AG09309 (cell line): ENCODE results near the gene FOXD3.

ENCODE experiments used
- DNase-seq: peaks from one replicate; pipeline ENCODE4 v3.0.0-alpha.2; 2010; ENCODE audit warnings: low read depth
- H3K4me3 ChIP-seq: 2 replicates; pipeline ENCODE4 v1.5.1; 2011; ENCODE audit warnings: mild to moderate bottlenecking, low read depth, low read length, moderate library complexity; ENCODE audit not compliant: control insufficient read depth
- TF ChIP-seq, protein P1 (sequence below): IDR thresholded peaks from 2 replicates; pipeline ENCODE4 v1.5.1; 2011; ENCODE audit warnings: mild to moderate bottlenecking, low read depth, low read length, inconsistent platforms; ENCODE audit not compliant: insufficient read depth, control insufficient read depth; ENCODE audit errors: missing control alignments

Gene FOXD3

DNA sequence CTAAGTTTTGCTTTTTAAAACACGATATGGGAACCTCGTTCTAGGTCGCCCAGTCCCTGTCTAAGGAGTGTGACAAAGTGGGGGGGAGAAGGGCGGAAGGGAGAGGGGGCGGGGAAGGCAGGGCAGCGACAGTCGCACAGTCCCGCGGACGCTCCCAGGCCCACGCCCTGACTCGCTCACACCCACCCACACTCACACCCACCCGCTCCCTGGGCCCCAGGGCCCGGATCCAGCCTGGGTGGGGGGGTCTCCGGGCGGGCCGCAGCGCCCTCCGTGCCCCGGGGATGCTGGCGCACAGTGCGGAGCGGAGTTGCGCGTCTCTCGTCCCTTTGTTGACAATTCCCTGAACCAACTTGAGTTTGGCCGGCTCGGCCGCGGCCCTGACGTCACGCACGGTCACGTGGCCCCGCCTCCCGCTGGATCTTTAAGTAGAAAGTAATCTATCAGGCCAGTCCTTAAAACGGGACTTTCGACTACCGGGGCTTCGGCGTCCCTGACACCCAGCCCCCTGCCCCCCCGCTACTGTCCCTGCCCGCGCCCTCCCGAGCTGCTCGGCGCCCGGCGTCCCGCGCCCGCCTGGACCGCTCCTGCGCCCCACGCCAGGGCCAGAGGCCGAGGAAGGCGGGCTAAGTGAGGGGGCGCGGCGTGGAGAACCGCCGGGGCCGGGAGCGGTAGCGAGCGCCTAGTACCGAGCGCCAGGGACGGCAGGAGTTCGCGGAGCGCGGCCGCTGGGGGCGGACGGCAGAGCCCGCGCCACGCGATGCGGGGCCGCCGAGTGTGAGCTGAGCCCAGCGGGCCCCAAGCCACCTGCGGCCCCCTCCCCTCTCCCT lies at the start of gene FOXD3:
TSS of gene FOXD3 (plus strand) at position 454 of the 830 bp plus-strand sequence. CDS start 492 bp downstream, outside the sequence.
- peak within 1 kb of the TSS; percentile 36 for H3K4me3 ChIP-seq
- TF ChIP-seq, protein P1, sequence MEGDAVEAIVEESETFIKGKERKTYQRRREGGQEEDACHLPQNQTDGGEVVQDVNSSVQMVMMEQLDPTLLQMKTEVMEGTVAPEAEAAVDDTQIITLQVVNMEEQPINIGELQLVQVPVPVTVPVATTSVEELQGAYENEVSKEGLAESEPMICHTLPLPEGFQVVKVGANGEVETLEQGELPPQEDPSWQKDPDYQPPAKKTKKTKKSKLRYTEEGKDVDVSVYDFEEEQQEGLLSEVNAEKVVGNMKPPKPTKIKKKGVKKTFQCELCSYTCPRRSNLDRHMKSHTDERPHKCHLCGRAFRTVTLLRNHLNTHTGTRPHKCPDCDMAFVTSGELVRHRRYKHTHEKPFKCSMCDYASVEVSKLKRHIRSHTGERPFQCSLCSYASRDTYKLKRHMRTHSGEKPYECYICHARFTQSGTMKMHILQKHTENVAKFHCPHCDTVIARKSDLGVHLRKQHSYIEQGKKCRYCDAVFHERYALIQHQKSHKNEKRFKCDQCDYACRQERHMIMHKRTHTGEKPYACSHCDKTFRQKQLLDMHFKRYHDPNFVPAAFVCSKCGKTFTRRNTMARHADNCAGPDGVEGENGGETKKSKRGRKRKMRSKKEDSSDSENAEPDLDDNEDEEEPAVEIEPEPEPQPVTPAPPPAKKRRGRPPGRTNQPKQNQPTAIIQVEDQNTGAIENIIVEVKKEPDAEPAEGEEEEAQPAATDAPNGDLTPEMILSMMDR: no peak
- DNase-seq: no peak

DNA sequence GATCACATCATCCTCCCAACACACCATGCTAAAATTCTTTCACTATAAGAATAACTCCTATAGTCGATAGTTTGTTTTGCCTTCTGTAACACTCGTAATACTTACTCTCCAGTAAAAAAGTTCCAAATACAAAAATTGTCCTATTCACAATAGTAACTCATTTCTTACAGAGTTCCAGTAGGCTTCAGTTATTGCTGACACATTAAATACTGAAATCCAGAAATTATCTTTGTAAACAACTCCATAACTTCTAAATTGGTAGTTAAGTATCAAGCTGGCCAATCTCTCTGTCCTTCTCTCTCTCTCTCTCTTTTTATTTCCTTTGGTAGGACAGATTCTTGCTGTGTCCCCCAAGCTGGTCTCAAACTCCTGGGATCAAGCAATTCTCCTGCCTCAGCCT lies 49.6 kb upstream of the FOXD3 start:
- no peak for DNase-seq

DNA sequence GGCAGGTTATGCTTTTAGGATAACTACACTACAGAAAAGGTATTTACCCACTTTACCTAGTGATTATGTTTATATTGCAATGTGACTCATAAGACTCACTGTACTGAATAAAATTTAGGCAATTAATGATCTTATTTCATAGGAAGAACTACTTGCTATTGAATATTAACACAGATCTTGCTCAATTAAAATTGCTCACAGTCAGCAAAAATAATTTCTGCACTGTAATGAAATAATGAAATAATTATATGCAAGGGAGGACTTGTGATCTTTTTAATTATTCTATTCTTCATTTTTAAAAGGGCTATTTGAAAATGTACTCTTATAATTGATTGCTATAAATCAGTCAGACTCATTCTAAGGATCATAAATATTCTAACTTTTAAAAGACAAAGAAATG lies 48.0 kb upstream of the FOXD3 start:
- DNase-seq: no peak
- TF ChIP-seq, protein P1: no peak
- H3K4me3 ChIP-seq: no peak overlapping the region

More for the DNA sequence above, 49.6 kb upstream of the FOXD3 start:
- no peak overlapping the region for H3K4me3 ChIP-seq
- TF ChIP-seq, protein P1: no peak

DNA sequence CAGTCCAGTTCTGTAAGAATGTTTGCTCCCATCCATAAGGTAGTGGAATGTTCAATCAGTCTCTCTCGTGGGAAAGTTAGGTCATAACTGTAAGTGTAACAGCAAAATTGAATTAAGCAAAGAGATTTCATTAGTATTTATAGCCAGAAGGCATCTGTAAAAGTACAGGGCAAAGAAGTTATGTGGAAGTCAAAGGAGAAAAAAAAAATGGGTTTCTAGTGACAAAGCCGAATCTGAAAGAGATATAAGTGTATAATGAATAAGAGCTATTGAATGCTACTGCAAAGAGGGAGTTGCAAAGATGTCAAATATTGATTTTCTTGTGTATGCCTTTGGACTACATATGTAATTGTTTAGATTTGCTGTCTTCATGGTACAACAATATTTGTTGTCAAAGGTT lies 47.4 kb upstream of the FOXD3 start:
- H3K4me3 ChIP-seq: no peak overlapping the region
- DNase-seq: no peak
- TF ChIP-seq, protein P1: no peak

DNA sequence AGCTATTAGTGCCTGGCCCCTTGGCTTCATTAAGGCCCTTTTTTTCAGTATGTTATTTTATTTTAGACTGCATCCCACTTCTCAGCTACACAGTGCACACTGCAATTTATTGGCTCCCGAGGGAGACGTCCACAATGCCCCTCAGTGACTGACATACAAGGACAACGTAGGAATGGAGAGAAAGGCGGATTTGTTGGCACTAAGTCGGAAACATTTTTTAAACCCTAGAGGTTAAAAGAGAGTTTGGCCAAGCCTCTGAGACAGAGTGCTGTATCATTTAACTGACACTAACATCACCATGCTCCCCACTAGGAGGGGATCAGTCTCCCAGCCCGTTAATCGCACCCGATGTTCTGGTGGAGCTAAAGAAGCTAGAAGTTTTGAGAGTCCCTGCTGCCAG lies 45.7 kb upstream of the FOXD3 start:
- TF ChIP-seq, protein P1: no peak
- DNase-seq: no peak
- no peak overlapping the region for H3K4me3 ChIP-seq

DNA sequence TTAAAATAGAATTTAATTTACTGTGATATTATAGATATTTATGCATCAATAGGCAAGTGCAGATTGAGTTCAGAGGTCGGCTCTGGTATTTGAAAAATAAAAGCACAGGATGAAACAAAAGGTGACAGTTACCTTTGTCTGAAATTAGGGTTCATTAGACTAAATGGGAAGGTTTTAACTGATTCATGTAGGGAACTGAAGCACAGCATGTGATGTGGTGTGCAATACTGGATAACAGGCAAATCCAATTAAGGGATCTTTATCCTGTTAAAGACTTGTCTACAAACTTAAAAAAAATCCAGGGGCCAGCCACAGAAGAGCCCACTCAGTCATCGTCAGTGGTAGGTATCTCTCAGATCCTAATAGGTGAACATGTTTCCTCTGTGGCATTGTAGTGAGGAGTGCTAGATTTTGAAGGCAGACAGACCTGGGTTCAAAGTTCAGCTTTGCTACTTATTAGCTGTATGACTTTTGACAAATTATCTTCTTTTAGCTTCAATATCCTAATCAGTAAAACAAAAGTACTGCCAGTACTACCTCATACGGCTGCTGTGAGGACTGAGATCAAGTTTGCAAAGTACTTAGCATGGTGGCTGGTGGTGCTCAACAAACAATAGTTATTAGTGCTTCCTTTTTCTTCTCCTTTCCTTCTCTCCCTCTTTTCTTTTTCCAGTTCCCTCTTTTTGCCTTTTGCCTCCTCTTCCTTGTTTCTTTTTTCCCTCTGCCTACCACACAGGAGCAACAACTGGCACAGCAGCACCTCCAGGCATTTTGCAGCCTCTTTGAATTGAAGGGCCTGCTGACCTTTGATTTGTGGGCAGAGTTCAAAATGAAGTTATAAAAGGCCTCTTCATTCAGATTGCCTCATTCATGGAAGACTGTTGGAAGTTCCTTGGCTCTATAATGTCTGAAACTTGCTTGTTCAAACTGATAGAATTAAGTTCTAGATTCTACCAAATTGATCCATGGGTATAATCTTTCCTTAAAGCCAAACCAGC lies 44.9 kb upstream of the FOXD3 start:
- TF ChIP-seq, protein P1: no peak
- H3K4me3 ChIP-seq: no peak overlapping the region
- DNase-seq: no peak
